GM18505 (cell line): ENCODE measurements around the gene CCDC40.

Experiments
- ATAC-seq: cut with Tn5 transposase; IDR thresholded peaks from one replicate; pipeline ENCODE4 v1.9.1; 2021; ENCODE audit not compliant: unreplicated experiment
- POLR2A ChIP-seq: IDR thresholded peaks from 4 replicates; pipeline ENCODE4 v1.6.1; 2011; ENCODE audit warnings: borderline replicate concordance; ENCODE audit not compliant: insufficient read depth, insufficient read length; ENCODE audit errors: extremely low read depth

Gene CCDC40

DNA sequence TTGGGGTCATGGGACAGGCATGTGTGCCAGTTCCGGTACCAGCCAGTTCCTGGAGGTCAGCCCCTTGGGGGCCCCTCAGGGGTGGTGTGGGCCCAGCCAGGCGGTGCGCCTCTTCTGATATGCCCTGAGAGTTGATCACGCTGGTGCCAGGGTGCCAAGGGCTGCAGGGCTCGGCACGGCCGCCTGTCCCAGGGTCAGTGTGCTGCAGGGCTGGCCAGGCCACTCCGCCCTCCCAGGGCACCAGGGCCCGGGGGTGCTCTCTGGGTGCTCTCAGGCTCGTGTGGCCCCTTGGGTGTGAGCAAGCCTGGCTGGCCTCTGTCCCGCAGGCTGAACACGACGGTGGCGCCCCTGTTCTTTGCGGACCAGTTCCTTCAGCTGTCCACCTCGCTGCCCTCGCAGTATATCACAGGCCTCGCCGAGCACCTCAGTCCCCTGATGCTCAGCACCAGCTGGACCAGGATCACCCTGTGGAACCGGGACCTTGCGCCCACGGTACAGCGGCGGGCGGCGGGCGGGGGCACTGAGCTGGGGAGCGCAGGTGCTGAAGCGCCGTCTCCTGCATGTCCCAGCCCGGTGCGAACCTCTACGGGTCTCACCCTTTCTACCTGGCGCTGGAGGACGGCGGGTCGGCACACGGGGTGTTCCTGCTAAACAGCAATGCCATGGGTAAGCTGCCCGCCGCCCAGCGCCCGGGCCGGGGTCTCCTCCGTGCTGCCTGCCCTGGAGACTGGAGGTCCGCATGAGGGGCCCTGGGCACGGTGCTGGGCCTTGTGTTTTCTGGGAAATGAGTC, 71.0 kb downstream of the CCDC40 start:
- ATAC-seq, result no peak
- TF ChIP-seq POLR2A, result no peak

DNA sequence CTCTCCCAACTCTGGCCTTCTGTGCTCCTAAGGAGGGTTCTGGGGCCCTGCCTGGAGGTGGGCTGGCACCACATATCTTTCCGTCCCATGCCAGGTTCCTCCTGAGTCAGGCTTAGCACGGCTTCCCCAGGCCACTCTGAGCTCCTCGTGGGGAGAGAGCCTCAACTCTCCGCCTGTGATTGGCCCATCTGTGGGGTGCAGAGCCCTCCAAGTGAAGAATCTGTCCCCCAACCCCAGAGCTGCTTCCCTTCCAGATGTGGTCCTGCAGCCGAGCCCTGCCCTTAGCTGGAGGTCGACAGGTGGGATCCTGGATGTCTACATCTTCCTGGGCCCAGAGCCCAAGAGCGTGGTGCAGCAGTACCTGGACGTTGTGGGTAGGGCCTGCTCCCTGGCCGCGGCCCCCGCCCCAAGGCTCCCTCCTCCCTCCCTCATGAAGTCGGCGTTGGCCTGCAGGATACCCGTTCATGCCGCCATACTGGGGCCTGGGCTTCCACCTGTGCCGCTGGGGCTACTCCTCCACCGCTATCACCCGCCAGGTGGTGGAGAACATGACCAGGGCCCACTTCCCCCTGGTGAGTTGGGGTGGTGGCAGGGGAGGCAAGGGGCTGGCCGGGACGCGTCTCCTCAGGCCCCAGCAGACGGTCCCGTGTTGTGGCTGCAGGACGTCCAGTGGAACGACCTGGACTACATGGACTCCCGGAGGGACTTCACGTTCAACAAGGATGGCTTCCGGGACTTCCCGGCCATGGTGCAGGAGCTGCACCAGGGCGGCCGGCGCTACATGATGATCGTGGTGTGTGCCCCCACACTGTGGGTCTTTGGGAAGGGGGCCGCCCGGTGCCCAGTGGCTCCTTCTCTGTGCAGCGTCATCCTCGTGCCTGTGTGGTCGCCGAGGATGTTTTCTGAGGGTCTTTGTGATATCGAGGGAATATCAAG, 71.9 kb downstream of the CCDC40 start:
- TF ChIP-seq POLR2A, result no peak
- ATAC-seq, result no peak

DNA sequence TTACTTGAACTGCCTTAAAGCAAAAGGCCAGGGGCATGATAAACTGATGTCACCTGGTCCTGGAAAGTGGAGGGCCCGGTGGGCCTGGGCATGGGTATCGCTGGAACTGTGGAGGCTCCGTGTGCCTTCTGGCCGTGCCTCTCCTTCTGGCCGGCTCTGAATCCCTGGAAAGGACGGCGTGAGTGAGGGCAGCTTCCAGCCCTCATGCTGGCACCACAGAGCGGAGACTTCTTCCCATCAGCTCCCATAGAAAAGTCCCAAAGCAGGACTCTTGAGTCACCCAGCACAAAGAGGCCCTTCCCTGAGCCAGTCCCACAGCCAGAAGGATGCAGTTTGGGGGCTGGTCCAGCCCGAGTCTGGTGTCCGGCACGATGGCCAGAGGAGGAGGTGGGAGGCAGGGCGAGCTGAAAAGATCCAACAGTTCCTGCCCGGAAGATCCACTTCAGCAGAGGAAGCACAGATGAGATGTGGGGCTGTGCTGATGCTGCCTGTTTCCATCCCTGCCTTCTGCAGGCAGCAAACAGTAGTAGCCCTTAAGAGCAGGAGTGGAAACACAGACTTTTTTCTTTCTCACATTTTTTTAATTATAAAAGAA, 72.7 kb downstream of the CCDC40 start:
- TF ChIP-seq POLR2A, result no peak
- ATAC-seq, result no peak

DNA sequence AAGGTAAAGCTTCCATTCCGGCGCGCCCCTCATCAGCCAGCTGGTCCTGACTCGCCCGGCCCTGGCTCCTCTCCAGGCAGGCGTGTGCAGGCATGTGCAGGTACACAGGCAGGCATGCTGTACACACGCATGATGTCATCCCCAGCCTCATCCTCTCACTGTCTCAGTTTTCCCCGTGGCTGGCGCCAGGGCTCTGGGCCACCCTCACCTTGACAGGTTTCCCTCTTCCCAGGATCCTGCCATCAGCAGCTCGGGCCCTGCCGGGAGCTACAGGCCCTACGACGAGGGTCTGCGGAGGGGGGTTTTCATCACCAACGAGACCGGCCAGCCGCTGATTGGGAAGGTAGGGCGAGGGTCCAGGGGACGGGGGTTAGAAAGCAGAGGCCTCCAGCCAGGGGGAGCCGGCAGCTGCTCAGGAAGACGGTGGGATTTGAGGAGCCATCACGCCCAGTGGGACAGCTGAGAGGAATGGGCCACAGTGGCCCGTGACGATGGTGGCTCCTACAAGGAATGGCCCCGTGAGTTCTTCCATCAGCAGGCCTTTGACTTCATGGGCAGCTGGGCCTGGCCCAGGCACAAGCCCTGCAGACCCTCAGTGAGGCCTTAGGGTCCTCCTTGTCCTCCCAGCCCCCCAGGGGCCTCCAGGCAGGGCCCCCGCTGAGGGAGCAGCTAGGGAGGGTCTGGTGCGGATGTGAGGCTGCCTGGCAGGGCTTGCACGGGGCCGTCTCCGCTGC, 73.4 kb downstream of the CCDC40 start:
- ATAC-seq, result no peak
- TF ChIP-seq POLR2A, result no peak

DNA sequence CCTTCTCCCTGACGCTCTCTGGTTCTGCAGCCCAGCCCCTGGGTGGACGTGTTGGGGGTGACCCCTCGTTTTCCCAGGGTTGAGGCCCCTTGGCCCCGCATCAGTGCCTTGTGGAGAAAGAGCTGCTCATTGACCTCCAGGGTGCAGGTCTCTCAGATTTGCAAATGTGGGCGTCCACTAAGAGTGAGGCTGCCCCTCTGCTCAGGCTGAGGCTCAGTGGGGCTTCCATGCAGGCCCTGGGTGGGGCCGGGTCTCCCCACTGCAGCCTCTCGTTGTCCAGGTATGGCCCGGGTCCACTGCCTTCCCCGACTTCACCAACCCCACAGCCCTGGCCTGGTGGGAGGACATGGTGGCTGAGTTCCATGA, 74.0 kb downstream of the CCDC40 start:
- no peak for ATAC-seq
- TF ChIP-seq POLR2A, result no peak

DNA sequence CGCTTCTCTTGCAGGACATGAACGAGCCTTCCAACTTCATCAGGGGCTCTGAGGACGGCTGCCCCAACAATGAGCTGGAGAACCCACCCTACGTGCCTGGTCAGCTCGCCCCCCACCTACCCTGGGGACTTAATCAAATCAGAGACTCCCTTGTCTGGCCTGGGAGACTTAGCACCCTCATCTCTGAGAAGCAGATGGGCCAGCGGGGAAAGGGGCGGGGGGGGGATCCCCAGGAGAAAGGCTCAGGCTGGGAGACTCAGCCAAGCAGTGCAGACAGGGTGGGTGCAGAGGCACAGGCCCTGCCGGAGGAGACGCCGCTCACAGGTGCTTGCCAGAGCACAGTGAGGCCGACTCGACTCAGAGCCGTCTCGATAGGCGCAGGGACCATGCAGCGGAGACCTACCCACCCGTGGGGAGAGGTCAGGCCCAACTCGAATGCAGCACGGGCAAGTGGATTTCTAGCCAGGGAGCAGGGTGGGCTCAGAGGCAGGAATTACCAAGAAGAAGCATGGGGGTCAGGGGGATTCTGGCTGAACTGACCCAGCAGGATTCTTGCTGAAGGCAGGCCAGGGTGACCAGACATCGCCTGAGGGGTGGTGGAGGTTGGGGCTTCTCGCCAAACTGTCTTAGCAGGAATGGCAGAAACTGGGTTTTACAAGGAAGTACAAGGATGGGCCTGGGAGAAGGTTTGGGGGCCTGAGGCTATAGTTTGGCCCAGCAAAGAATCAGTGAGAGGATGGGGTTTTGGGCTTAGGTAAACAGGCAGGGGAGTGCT, 74.7 kb downstream of the CCDC40 start:
- ATAC-seq, result no peak

DNA sequence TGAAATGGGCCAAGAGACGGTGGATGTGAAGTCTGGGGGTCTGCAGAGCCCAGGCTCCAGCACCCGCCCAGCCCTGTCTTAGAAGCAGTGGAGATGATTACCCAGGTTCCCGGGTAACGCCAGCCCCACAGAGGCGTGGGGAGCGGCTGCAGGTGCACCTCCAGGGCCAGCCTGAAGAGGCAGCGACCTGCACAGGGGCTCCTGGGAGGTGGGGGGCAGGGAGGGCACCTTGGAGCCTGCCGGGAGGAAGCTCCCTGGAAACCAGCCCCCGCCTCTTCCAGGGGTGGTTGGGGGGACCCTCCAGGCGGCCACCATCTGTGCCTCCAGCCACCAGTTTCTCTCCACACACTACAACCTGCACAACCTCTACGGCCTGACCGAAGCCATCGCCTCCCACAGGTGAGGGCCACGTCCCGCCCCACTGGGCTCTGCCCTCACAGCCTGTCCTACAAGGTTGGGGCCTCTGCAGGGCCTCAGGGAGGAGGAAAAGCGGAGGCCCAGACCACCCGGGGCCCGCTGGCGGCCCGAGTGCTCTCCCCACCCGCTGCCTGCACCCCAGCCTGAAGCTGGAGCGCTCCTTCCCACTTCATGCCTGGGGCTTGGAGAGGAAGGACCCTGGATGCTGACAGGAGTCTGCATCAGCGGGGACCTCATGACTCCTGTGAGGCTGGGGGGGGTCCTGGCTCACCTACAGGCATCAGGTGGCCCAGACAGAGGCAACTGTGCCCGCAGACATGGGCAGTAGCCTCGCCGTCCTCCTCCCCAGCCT, 75.4 kb downstream of the CCDC40 start:
- no peak for ATAC-seq
- no peak for TF ChIP-seq POLR2A

More for the DNA sequence above, 74.7 kb downstream of the CCDC40 start:
- TF ChIP-seq POLR2A, result no peak

DNA sequence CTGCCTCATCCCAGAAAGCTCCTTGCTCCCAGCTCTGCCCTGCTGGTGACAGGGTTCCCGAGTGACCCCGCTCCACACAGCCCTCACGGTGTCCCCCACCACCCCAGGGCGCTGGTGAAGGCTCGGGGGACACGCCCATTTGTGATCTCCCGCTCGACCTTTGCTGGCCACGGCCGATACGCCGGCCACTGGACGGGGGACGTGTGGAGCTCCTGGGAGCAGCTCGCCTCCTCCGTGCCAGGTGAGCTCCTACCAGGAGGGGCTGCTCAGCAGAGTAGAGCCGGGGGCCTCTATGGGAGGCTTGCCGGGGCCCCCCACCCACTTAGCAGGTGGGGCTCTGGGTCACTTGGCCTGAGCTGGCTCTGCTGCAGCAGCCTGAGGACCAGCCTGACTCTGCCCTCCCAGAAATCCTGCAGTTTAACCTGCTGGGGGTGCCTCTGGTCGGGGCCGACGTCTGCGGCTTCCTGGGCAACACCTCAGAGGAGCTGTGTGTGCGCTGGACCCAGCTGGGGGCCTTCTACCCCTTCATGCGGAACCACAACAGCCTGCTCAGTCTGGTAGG, 76.1 kb downstream of the CCDC40 start:
- ATAC-seq, result no peak
- TF ChIP-seq POLR2A, result no peak

DNA sequence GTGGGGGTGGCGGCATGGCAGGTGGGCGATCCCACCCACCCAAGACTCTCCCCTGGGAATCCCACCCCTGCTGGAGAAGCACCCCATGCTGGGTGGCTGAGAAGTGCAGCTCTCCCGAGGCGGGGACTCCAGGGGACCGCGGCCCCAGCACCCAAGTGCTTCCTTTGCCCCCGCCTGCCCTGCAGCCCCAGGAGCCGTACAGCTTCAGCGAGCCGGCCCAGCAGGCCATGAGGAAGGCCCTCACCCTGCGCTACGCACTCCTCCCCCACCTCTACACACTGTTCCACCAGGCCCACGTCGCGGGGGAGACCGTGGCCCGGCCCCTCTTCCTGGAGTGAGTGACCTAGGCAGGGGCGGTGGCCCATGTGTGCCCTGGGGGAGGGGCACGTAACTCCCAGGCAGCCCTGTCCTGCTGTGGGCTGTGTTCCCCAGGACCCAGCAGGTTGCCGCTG, 76.6 kb downstream of the CCDC40 start:
- no peak for TF ChIP-seq POLR2A
- no peak for ATAC-seq

DNA sequence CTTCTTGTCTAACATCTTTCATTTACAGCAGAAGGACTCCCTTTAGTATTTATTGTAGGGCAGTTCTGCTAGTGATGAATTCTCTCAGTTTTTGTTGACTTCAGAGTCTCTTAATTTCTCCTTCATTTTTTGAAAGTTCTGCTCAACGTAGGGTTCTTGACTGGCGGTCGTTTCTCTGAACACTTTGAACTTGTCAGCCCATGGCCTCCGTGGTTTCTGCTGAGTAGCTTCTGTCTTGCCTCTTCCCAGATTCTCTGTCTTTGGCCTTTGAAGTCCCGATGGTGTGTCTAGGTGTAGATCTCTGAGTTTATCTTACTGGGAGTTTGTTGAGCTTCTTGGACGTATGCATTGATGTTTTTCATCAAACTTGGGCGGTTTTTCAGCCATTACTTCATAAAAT, 78.3 kb downstream of the CCDC40 start:
- TF ChIP-seq POLR2A, result no peak
- ATAC-seq, result no peak

DNA sequence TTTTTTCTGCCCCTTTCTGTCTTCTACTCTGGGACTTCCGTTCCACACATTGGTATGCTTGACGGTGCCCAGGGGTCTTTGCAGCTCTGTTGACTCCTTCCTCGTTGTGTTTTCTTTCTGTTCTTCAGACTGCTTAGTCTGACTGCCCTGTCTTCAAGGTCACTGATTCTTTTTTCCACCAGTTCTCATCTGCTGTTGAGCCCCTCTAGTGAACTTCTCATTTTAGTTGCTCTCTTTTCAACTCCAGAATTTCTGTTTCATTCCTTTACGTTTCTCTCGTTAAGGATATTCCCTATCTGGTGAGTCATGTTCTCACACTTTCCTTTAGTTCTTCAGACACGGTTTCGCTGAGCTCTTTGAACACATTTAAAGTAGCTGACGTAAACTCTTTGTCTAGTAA, 78.7 kb downstream of the CCDC40 start:
- no peak for ATAC-seq
- TF ChIP-seq POLR2A, result no peak
